Gastroesophageal sphincter (tissue), 4 donors: ENCODE results near the gene ACSM3. TPM values are rescaled to one million over a fixed set of nuclear protein-coding genes. Genes with fewer than 3 reads are reported as not detected.
"Not testable (repeated sequence)": the region's sequence is repeated elsewhere in the genome, so short reads cannot be mapped to it uniquely, and the experiment has no call there.

Experiments used
- ATAC-seq: fragments of 150-250 bp; one replicate; pipeline ENCODE4 v1.9.1; 2016; ENCODE audit warnings: mild to moderate bottlenecking, moderate library complexity
- H3K27ac ChIP-seq, 4 donors: fragments of 200-600 bp; sonication (generic) in 3 of 4; 1 replicate in 3 of 4; 2 replicates in 1 of 4; pipeline ENCODE4 v1.5.1; 2016 to 2019
- H3K27me3 ChIP-seq: fragments of 200-600 bp; sonication (generic); one replicate; pipeline ENCODE4 v1.5.1; 2019
- H3K36me3 ChIP-seq, 2 donors: fragments of 200-600 bp; sonication (generic); one replicate each; pipeline ENCODE4 v1.5.1; 2019; ENCODE audit warnings: control low read depth in 1 of 2
- H3K4me1 ChIP-seq, 3 donors: fragments of 200-600 bp; sonication (generic); 1 replicate in 2 of 3; 2 replicates in 1 of 3; pipeline ENCODE4 v1.5.1; 2016 to 2019; ENCODE audit warnings: control low read depth in 2 of 3
- H3K4me3 ChIP-seq, 2 donors: fragments of 200-600 bp; sonication (generic); one replicate each; pipeline ENCODE4 v1.5.1; 2019; ENCODE audit warnings: mild to moderate bottlenecking in 1 of 2, moderate library complexity in 1 of 2
- H3K9me3 ChIP-seq, 3 donors: fragments of 200-600 bp; sonication (generic); one replicate each; pipeline ENCODE4 v1.5.1; 2017 to 2019; ENCODE audit warnings: control low read depth in 2 of 3
- EP300 ChIP-seq: sonication (generic); formaldehyde crosslinking; IDR thresholded peaks from one replicate; pipeline ENCODE4 v1.6.1; 2017; ENCODE audit warnings: antibody characterized with exemption, mild to moderate bottlenecking
- POLR2A ChIP-seq, 2 donors: fragments of 450-650 bp; IDR thresholded peaks; one replicate each; pipeline ENCODE4 v1.6.1; 2017; ENCODE audit warnings: antibody characterized with exemption in 2 of 2, mild to moderate bottlenecking in 2 of 2, moderate library complexity in 1 of 2
- POLR2AphosphoS5 ChIP-seq: sonication (generic); formaldehyde crosslinking; IDR thresholded peaks from one replicate; pipeline ENCODE4 v1.6.1; 2017; ENCODE audit warnings: antibody characterized with exemption
- whole genome bisulfite sequencing, 2 donors: methylation state at CpG; one replicate each; pipeline ENCODE4 v1.1.5; 2018; ENCODE audit warnings: low coverage in 1 of 2; 5-methylcytosine and 5-hydroxymethylcytosine counted together
- total RNA-seq, 4 donors: library from RNA; depleted of rRNA; stranded (reverse); fragments of >200 nt; gene quantifications; one replicate each; pipeline ENCODE4 v1.1.0, GENCODE V29; 2016
- TF ChIP-seq, protein P1 (sequence below), 4 experiments: fragments of 200-600 bp in 2 of 4; fragments of 450-650 bp in 2 of 4; sonication (generic) in 1 of 4; IDR thresholded peaks; one replicate each; pipeline ENCODE4 v1.5.1; 2017 to 2019; ENCODE audit warnings: antibody characterized with exemption in 4 of 4, mild to moderate bottlenecking in 2 of 4, moderate library complexity in 2 of 4

The ACSM3 gene
- total RNA-seq, 4 donors from 2014 or later: 4.5 to 24.8 (median 6.8) TPM

DNA sequence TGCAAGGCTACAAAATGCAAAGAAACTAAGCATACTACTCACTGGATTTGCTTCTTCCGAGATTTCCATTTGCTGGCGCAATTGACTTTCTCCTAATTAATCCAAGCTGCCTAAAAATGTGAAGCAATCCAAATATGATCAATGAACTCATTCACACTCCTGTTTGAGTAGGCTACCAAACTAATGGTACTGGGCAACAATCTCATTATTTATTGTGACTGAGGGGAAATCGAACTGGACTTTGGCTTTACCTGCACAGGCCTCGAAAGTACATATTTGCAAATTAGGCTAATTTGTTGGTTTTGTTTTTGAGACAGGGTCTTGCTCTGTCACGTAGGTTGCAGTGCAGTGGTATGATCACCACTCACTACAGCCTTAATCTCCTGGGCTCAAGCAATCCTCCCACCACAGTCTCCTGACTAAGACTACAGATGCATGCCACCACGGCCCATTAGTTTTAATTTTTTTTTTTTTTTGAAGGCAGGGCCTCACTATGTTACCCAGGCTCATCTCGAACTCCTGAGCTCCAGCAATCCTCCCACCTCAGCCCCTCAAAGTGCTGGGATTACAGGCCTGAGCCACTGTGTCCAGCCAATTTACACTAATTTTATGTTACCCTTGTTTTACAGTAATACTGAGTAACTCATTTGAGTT lies 39.9 kb downstream of the ACSM3 start:
- H3K36me3 ChIP-seq: peaks cover 0 to 15% of the 10 kb centered on the region in 2 donors
- no peak overlapping the region for H3K4me3 ChIP-seq
- H3K27me3 ChIP-seq: no peaks in the 10 kb centered on the region
- H3K27ac ChIP-seq: no peak overlapping the region
- H3K4me1 ChIP-seq: peaks cover 0 to 23% (median 0%) of the 10 kb centered on the region in 3 donors
- no peak for TF ChIP-seq EP300
- no peak for TF ChIP-seq POLR2A (IDR thresholded peaks at IDR 0.05)
- no peak for TF ChIP-seq POLR2AphosphoS5
- TF ChIP-seq, protein P1, sequence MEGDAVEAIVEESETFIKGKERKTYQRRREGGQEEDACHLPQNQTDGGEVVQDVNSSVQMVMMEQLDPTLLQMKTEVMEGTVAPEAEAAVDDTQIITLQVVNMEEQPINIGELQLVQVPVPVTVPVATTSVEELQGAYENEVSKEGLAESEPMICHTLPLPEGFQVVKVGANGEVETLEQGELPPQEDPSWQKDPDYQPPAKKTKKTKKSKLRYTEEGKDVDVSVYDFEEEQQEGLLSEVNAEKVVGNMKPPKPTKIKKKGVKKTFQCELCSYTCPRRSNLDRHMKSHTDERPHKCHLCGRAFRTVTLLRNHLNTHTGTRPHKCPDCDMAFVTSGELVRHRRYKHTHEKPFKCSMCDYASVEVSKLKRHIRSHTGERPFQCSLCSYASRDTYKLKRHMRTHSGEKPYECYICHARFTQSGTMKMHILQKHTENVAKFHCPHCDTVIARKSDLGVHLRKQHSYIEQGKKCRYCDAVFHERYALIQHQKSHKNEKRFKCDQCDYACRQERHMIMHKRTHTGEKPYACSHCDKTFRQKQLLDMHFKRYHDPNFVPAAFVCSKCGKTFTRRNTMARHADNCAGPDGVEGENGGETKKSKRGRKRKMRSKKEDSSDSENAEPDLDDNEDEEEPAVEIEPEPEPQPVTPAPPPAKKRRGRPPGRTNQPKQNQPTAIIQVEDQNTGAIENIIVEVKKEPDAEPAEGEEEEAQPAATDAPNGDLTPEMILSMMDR (IDR thresholded peaks at IDR 0.05): no peak
- 86 to 94% methylated on average over 6 to 7 of the region's 7 CpGs for WGBS, 2 donors
- ATAC-seq: no peak
- H3K9me3 ChIP-seq: no peaks in the 10 kb centered on the region

DNA sequence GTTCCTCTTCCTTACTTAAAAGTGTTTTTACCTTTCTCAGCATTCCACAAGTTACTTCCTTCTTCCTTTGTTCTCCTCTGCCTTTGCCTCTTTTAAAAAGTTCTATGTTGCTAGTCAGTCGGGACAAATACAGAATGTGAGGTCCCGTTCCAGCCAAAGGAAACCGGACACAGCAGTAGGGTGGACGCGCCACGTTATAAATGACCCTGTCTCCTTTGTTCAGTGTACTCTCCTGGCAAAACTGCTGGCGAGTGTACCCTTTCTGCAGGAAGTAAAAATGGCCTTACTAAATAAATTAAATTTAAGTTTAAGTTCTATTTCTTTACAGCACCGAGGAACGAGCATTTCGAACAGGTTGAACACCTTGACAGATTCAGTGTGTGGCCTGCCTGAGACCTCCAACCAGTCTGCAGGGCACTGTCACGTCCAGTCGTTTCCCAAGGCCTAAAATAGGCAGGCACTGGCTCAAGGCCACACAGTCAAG lies 41.9 kb downstream of the ACSM3 start:
- Histone ChIP-seq H3K27ac (peak overlapping the region; percentile 86 to 93 (median 88)), H3K36me3 (peaks cover 0 to 13% of the 10 kb centered on the region in 2 donors), H3K4me3 (peak overlapping the region; percentile 65 to 78), H3K4me1 (peaks cover 0 to 23% (median 0%) of the 10 kb centered on the region in 3 donors)
- not testable (repeated sequence) for H3K27me3 ChIP-seq, H3K9me3 ChIP-seq, ATAC-seq
- 0 to 3% methylated on average over 10 of the region's 12 CpGs for WGBS, 2 donors

DNA sequence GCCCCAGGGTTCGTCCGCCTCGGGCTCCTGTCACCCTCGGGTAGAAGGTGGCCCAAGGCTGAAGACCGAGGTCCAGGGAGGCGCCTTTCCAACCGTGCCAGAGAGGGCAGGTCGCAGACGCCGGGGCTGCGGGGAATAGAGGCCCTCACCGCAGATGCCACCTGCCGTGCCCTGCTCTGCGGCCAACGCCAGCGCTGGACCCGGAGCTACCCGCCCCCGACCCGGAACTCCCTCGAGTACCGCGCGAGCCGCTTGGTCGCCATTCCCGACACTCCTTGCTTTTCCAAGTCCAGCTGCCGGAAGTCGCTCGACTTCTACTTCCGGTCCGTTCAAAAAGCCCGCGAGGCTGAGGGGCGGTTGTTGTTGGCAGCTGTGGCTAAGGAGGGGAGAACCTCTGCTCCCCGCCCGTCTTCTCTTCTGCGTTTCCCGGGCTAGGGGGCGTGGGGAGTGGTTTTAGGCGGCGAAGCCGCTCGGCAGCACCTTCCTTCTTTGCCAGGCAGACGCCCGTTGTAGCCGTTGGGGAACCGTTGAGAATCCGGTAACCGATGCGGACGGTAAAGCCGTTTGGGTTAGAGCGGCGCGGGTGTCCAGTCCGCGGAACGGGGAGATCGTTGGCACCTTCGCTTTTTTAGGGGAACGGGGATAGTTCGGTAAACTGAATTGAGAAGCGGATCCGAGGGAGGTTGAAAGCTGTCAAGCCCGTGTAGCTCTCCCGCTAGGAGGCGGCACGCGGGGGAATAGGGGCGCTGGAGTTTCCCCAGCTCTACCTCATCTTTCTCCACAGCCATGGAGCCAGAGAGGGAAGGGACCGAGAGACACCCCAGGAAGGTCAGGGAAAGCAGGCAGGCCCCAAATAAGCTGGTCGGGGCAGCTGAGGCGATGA lies 42.6 kb downstream of the ACSM3 start, which contains the start of the genes ERI2 and REXO5:
Gene ERI2, minus strand, starts transcription at position 305 of the 883 bp plus-strand sequence. Its CDS starts 42 bp downstream, at position 263.
Gene REXO5, plus strand, starts transcription at position 360 of the 883 bp plus-strand sequence. Its CDS starts 427 bp downstream, at position 787.
- TF ChIP-seq, protein P1 (IDR thresholded peaks at IDR 0.05): peak in 3 of 4 experiments; percentile 7 to 55 (median 28)
- TF ChIP-seq EP300 (no peak), POLR2AphosphoS5 (peak; percentile 45), POLR2A (IDR thresholded peaks at IDR 0.05) (peak; percentile 22 to 45)
- ATAC-seq: peak; percentile 92
- H3K27ac ChIP-seq: peak within 1 kb of the TSS; percentile 86 to 93 (median 88)
- H3K27me3 ChIP-seq: no peaks in the 10 kb centered on the region
- WGBS, 2 donors: no CpG with 5 or more reads among the region's 74 CpGs
- peak within 1 kb of the TSS; percentile 65 to 78 for H3K4me3 ChIP-seq
- H3K4me1 ChIP-seq: peaks cover 0 to 23% (median 0%) of the 10 kb centered on the region in 3 donors
- peaks cover 0 to 13% of the 10 kb centered on the region in 2 donors for H3K36me3 ChIP-seq
- H3K9me3 ChIP-seq: no peaks in the 10 kb centered on the region

DNA sequence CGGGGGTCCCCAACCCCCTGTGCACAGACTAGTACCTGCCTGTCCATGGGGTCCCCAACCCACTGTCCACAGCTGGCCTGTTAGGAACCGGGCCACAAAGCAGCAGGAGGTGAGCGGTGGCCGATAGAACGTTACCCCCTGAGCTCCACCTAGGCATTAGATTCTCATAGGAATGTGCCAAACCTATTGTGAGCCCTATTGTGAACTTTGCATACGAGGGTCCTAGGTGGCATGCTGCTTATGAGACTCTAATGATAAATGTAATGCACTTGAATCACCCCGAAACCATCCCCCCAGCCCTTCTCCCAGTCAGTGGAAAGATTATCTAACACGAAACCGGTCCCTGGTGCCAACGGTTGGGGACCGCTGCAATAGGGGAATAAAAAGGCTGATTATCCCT lies 44.0 kb downstream of the ACSM3 start:
- WGBS, 2 donors: 87 to 88% methylated on average over 3 to 5 of the region's 11 CpGs
- Histone ChIP-seq H3K36me3 (peaks cover 0 to 5% of the 10 kb centered on the region in 2 donors), H3K4me3 (no peak overlapping the region), H3K27ac (no peak overlapping the region), H3K4me1 (peaks cover 0 to 23% (median 0%) of the 10 kb centered on the region in 3 donors), H3K27me3 (no peaks in the 10 kb centered on the region), H3K9me3 (no peaks in the 10 kb centered on the region)
- TF ChIP-seq POLR2A (IDR thresholded peaks at IDR 0.05) (no peak), EP300 (no peak), POLR2AphosphoS5 (no peak)
- TF ChIP-seq, protein P1 (IDR thresholded peaks at IDR 0.05): no peak
- ATAC-seq: no peak

DNA sequence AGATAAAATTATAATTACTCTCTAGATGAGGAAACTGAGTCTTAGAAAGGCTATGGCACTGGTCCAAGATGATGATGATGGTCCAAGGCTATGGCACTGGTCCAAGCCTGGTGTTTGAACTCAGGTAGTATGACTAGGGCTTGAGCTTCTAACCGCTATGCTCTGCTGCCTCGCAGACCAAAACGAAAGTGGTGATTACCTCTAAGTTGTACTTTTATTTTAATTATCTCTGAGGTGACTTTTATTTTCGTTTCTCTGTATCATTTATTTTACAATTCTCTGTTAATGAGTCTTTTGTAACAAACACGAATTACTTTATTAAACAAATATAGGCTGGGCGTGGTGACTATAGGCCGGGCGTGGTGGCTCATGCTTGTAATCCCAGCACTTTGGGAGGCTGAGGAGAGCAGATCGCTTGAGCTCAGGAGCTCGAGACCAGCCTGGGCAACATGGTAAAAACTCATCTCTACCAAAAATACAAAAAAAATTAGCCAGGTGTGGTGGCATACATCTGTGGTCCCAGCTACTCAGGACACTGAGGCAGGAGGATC lies 48.1 kb downstream of the ACSM3 start:
- peaks cover 0 to 8% (median 0%) of the 10 kb centered on the region in 3 donors for H3K4me1 ChIP-seq
- WGBS, 2 donors: 79 to 92% methylated on average over 5 to 8 of the region's 10 CpGs
- no peaks in the 10 kb centered on the region for H3K9me3 ChIP-seq
- H3K4me3 ChIP-seq: no peak overlapping the region
- no peaks in the 10 kb centered on the region for H3K27me3 ChIP-seq
- peaks cover 0 to 4% of the 10 kb centered on the region in 2 donors for H3K36me3 ChIP-seq
- no peak overlapping the region for H3K27ac ChIP-seq
- no peak for TF ChIP-seq EP300
- TF ChIP-seq POLR2A (IDR thresholded peaks at IDR 0.05): no peak
- TF ChIP-seq POLR2AphosphoS5: no peak
- TF ChIP-seq, protein P1 (IDR thresholded peaks at IDR 0.05): no peak
- no peak for ATAC-seq
